Measurements from ENCODE around the gene FUT2. TPM values are rescaled to one million over a fixed set of nuclear protein-coding genes. Genes with fewer than 3 reads are reported as not detected.

The FUT2 gene
- total and polyA plus RNA-seq, 2 donors from 2014 or later = 0.28 to 5.8 TPM

DNA sequence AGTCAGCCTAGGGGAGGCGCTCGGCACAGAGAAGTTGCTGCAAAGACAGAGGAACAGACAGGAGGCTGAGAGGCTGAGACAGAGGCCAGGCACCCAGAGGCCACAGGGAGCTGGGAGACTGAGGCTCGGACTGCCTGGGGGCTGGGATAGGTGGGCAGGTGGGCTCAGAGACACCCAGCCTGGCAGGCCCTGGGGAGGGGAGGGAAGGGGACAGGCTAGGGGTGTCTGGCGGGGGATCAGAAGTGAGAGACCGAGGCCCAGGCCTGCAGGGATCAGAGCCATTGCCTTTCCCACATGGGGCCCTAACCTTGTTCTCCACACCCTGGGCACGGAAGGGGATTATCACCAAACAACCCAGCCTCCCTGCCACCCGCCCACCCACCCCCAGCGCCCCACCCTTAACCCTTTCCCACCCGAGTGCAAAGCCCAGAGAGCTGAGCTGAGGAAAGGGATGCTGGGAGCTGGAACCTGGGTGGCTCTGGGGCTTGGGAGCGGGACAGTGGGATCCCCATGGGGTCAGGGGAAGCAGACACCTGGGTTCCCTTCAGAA, 24.2 kb upstream of the FUT2 start:
- H3K4me1 ChIP-seq (ENCODE audit: control insufficient read depth in 2 of 3, insufficient read depth in 2 of 3, low read depth in 1 of 3, low read length in 3 of 3) = peaks cover 0 to 4% (median 0%) of the 10 kb centered on the region in 3 donors
- no peak for FAIRE-seq
- no peak for DNase-seq
- H3K4me3 ChIP-seq (ENCODE audit: low read length in 3 of 3) = no peak overlapping the region
- intact Hi-C loops (cut with DNase I) = no loop called here
- H3K27me3 ChIP-seq (ENCODE audit: control insufficient read depth, insufficient read depth, low read length) = no peaks in the 10 kb centered on the region
- no peak overlapping the region for H3K27ac ChIP-seq (ENCODE audit: low read depth in 2 of 2, low read length in 2 of 2)
- no peaks in the 10 kb centered on the region for H3K36me3 ChIP-seq (ENCODE audit: control insufficient read depth in 2 of 3, insufficient read depth in 3 of 3, low read length in 3 of 3)
- H3K9ac ChIP-seq (ENCODE audit: low read length in 3 of 3) = no peak overlapping the region
- no peaks in the 10 kb centered on the region for H3K9me3 ChIP-seq (ENCODE audit: control insufficient read depth in 2 of 3, insufficient read depth in 1 of 3, low read length in 3 of 3)
- TF ChIP-seq CTCF (IDR thresholded peaks at IDR 0.05; ENCODE audit: borderline replicate concordance, extremely low read depth, insufficient read depth) = no peak

GRCh38 chr19:48672994-48673393, 22.8 kb upstream of the FUT2 start, which contains the start of gene NTN5:
TSS of gene NTN5 (minus strand) at chr19:48673017. CDS start at chr19:48670986, 2,031 bp downstream.
- Histone ChIP-seq H3K27ac (ENCODE audit: low read depth in 2 of 2, low read length in 2 of 2) (no peak within 1 kb of the TSS), H3K27me3 (ENCODE audit: control insufficient read depth, insufficient read depth, low read length) (no peaks in the 10 kb centered on the region), H3K4me3 (ENCODE audit: low read length in 3 of 3) (no peak within 1 kb of the TSS), H3K4me1 (ENCODE audit: control insufficient read depth in 2 of 3, insufficient read depth in 2 of 3, low read depth in 1 of 3, low read length in 3 of 3) (peaks cover 0 to 4% (median 0%) of the 10 kb centered on the region in 3 donors), H3K9ac (ENCODE audit: low read length in 3 of 3) (no peak within 1 kb of the TSS), H3K36me3 (ENCODE audit: control insufficient read depth in 2 of 3, insufficient read depth in 3 of 3, low read length in 3 of 3) (no peaks in the 10 kb centered on the region), H3K9me3 (ENCODE audit: control insufficient read depth in 2 of 3, insufficient read depth in 1 of 3, low read length in 3 of 3) (no peaks in the 10 kb centered on the region)
- intact Hi-C loops (cut with DNase I) = no loop called here
- DNase-seq = no peak
- FAIRE-seq = no peak
- TF ChIP-seq CTCF (IDR thresholded peaks at IDR 0.05; ENCODE audit: borderline replicate concordance, extremely low read depth, insufficient read depth) = no peak

DNA sequence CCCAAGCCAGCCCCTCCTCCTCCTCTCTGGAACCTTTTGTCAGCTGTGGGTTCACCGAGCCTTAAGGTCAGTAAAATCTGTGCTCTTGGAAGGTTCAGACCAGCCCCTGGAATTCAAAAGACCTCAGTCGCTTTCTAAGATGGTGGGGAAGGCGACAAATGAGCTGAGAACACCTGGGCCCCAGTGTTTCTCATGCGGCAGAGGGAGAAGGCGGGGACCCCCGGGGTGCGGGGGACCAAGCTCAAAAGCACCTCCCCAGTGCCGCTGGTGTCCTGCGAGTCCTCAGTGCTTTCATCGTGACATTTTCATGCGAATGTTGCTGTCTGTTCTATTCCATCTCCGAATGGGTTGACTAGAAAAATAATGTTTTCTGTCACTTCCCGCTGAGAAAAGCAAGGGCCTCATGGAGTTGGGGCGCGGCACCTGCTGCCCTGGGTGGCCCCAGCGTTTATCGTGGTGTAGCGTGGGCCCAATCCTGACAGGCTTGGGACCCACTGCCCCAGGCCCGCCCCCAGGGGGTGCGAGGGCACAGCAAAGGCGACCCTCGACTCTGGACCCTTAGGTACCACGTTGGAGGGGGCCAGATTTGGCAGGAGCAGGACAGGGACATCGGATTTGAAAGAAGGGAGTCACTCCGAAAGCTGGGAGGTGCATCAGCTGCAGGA, 22.2 kb upstream of the FUT2 start:
- no peak for FAIRE-seq
- no peaks in the 10 kb centered on the region for H3K36me3 ChIP-seq (ENCODE audit: control insufficient read depth in 2 of 3, insufficient read depth in 3 of 3, low read length in 3 of 3)
- peaks cover 0 to 4% (median 0%) of the 10 kb centered on the region in 3 donors for H3K4me1 ChIP-seq (ENCODE audit: control insufficient read depth in 2 of 3, insufficient read depth in 2 of 3, low read depth in 1 of 3, low read length in 3 of 3)
- H3K9me3 ChIP-seq (ENCODE audit: control insufficient read depth in 2 of 3, insufficient read depth in 1 of 3, low read length in 3 of 3) = no peaks in the 10 kb centered on the region
- DNase-seq = no peak
- no peaks in the 10 kb centered on the region for H3K27me3 ChIP-seq (ENCODE audit: control insufficient read depth, insufficient read depth, low read length)
- no peak overlapping the region for H3K9ac ChIP-seq (ENCODE audit: low read length in 3 of 3)
- H3K27ac ChIP-seq (ENCODE audit: low read depth in 2 of 2, low read length in 2 of 2) = no peak overlapping the region
- intact Hi-C loops (cut with DNase I) = no loop called here
- no peak overlapping the region for H3K4me3 ChIP-seq (ENCODE audit: low read length in 3 of 3)
- TF ChIP-seq CTCF (IDR thresholded peaks at IDR 0.05; ENCODE audit: borderline replicate concordance, extremely low read depth, insufficient read depth) = no peak
